T1000 (cell line): ENCODE data around the gene WNT4.

ENCODE experiments used
- DNase-seq: peaks from one replicate; lab custom pipeline; 2025; ENCODE audit warnings: mixed read lengths; lab: John Stamatoyannopoulos, UW

WNT4 gene

DNA sequence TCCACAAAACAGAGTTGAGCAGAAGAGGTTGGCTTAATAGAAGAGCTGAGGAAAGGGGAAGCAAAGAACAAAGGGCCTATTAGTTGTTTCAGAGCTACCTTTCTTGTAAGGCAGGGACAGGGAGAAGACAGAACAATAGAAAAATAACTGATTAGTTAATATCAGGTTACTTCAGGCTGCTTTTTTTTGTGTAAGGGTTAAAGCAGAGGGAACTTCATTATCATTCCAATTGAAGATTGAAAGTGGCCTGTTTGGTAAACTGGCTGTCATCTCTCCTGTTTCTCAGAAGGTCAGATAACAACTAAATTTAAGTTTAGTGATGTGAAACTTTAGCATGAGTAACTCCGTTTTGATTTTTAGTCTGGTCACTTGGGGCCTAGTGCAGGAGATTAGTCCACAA, 68.1 kb downstream of the WNT4 start:
- DNase-seq = no peak

DNA sequence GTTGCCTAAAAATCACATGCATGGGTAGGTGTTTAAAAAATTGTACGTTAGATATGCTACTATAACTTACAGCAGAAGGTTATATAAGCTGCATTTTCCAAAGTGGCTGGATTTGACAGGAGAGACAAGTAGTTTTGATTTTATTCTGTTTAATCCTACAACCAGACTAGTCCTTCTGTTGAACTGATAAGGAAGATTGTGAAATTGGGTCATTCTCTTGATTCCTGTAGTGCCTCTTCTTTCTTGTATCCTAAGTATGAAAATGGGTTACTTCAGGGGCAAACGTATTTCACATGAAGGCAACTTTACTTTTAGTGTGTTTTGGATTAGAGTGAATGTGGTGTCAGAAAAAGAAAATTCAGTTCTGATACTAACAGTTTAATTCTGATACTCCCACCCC, 71.4 kb downstream of the WNT4 start:
- no peak for DNase-seq
